Panc1 (cell line): ENCODE data around the gene PCDH15. TPM values are rescaled to one million over a fixed set of nuclear protein-coding genes. Genes with fewer than 3 reads are reported as not detected.

ENCODE experiments used
- ATAC-seq: fragments of 200-7000 bp; cut with Tn5 transposase; 2 replicates; pipeline ENCODE4 v1.9.1; 2020; ENCODE audit warnings: mild to moderate bottlenecking, moderate library complexity
- BruUV-seq: library from RNA; stranded (reverse); fragments of 400-500 nt; replicated peaks from 2 replicates; lab custom pipeline; 2021; lab: Mats Ljungman, UMichigan
- CTCF ChIA-PET: fragments of 300-600 bp; sonication (Branson Sonifier 250); formaldehyde crosslinking; loops from one replicate; lab custom pipeline; 2022; ENCODE audit warnings: antibody characterized with exemption; lab: Charles Lee
- POLR2A ChIA-PET: fragments of 300-600 bp; sonication (Branson Sonifier 250); formaldehyde crosslinking; loops from one replicate; lab custom pipeline; 2022; ENCODE audit warnings: antibody characterized with exemption; lab: Charles Lee
- DNase-seq: peaks from one replicate; pipeline ENCODE4 v3.0.0-alpha.2; 2010; ENCODE audit warnings: low read depth, low spot score
- H3K27ac ChIP-seq: 2 replicates; pipeline ENCODE4 v1.5.1; 2011; ENCODE audit warnings: mild to moderate bottlenecking, low read length, inconsistent platforms
- H3K27me3 ChIP-seq: fragments of 200-500 bp; sonication (Bioruptor generic); 2 replicates; pipeline ENCODE4 v1.6.0; 2014; ENCODE audit warnings: low read length, inconsistent platforms; ENCODE audit not compliant: control insufficient read depth, insufficient read depth
- H3K36me3 ChIP-seq: fragments of 200-500 bp; sonication (Bioruptor generic); 2 replicates; pipeline ENCODE4 v1.5.1; 2014; ENCODE audit warnings: inconsistent platforms, mild to moderate bottlenecking, low read length, moderate library complexity; ENCODE audit not compliant: control insufficient read depth, insufficient read depth
- H3K4me1 ChIP-seq: 2 replicates; pipeline ENCODE4 v1.5.1; 2011; ENCODE audit warnings: inconsistent platforms, mild to moderate bottlenecking, low read length, moderate library complexity; ENCODE audit not compliant: control insufficient read depth, insufficient read depth
- H3K4me3 ChIP-seq, 2 experiments: 2 replicates each; pipeline ENCODE4 v1.5.1; 2011 to 2012; ENCODE audit warnings: low read depth in 2 of 2, low read length in 2 of 2, mild to moderate bottlenecking in 2 of 2, inconsistent platforms in 1 of 2, moderate library complexity in 1 of 2
- H3K9me3 ChIP-seq: fragments of 200-500 bp; sonication (Bioruptor generic); 2 replicates; pipeline ENCODE4 v1.5.1; 2014; ENCODE audit warnings: low read depth, mild to moderate bottlenecking, inconsistent platforms, low read length, moderate library complexity; ENCODE audit not compliant: control insufficient read depth, insufficient read depth
- POLR2AphosphoS5 ChIP-seq: IDR thresholded peaks from 2 replicates; pipeline ENCODE4 v1.6.1; 2012; ENCODE audit warnings: mild to moderate bottlenecking, low read depth, low read length, moderate library complexity
- SIN3A ChIP-seq: IDR thresholded peaks from 2 replicates; pipeline ENCODE4 v1.6.1; 2012; ENCODE audit warnings: low read depth, mild to moderate bottlenecking, low read length, moderate library complexity, borderline replicate concordance; ENCODE audit not compliant: insufficient read depth
- TCF7L2 ChIP-seq: IDR thresholded peaks from 2 replicates; pipeline ENCODE4 v1.6.1; 2011; ENCODE audit warnings: mild to moderate bottlenecking, low read depth, low read length, inconsistent platforms
- in situ Hi-C: cut with HindIII; loops from 2 replicates; pipeline ENCODE4 v1.10.0; 2016; ENCODE audit warnings: low sequenced_read_pairs, low pct_unique_long_range_greater_than_20kb
- intact Hi-C: fragments of 100-400 bp; cut with micrococcal nuclease; formaldehyde crosslinking; loops from one replicate; pipeline ENCODE4 v1.10.0; 2022; ENCODE audit not compliant: unreplicated experiment
- total RNA-seq: library from RNA; stranded (reverse); gene quantifications from one replicate; pipeline ENCODE4 v1.2.1, GENCODE V29; 2021; ENCODE audit not compliant: unreplicated experiment
- TF ChIP-seq, protein P1 (sequence below): fragments of 450-650 bp; IDR thresholded peaks from 2 replicates; pipeline ENCODE4 v1.5.1; 2017; ENCODE audit warnings: mild to moderate bottlenecking
- TF ChIP-seq, protein P2 (sequence below), 2 experiments: IDR thresholded peaks; 2 replicates each; pipeline ENCODE4 v1.6.1; 2011 to 2012; ENCODE audit warnings: low read depth in 2 of 2, control low read depth in 1 of 2, low read length in 1 of 2, mild to moderate bottlenecking in 1 of 2, moderate library complexity in 1 of 2; ENCODE audit not compliant: insufficient read depth in 1 of 2

The PCDH15 gene
- total RNA-seq, 1 experiment from 2014 or later, result 0.18 TPM

DNA sequence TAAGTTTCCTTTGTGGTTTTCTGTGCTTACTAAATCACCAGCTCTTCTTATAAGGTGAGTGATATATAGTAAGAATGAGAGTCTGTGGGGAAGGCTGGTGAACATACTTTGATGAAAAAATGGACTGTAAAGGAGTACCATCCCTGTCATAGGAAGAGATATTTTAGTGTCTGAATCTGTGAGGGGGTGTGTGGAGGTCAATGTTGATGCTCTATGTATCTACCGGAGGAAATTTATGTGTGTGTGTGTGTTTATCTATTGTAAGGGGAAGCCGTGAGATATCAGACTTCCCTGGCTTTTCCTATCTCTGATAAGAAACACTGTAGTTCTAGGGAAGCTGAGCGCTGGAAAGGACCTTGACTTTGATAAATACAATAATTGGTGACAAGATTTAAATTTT lies 179.0 kb downstream of the PCDH15 start:
- no peaks in the 10 kb centered on the region for H3K4me1 ChIP-seq
- H3K4me3 ChIP-seq, result no peak overlapping the region
- in situ Hi-C loops, result no loop called here
- ChIA-PET POLR2A (no interaction called here), CTCF (no interaction called here)
- H3K27ac ChIP-seq, result no peak overlapping the region
- H3K27me3 ChIP-seq, result no peaks in the 10 kb centered on the region
- no peaks in the 10 kb centered on the region for H3K36me3 ChIP-seq
- no peaks in the 10 kb centered on the region for H3K9me3 ChIP-seq
- intact Hi-C loops, result no loop called here
- no peak for ATAC-seq
- TF ChIP-seq POLR2AphosphoS5, result no peak
- TF ChIP-seq TCF7L2, result no peak
- TF ChIP-seq, protein P1, sequence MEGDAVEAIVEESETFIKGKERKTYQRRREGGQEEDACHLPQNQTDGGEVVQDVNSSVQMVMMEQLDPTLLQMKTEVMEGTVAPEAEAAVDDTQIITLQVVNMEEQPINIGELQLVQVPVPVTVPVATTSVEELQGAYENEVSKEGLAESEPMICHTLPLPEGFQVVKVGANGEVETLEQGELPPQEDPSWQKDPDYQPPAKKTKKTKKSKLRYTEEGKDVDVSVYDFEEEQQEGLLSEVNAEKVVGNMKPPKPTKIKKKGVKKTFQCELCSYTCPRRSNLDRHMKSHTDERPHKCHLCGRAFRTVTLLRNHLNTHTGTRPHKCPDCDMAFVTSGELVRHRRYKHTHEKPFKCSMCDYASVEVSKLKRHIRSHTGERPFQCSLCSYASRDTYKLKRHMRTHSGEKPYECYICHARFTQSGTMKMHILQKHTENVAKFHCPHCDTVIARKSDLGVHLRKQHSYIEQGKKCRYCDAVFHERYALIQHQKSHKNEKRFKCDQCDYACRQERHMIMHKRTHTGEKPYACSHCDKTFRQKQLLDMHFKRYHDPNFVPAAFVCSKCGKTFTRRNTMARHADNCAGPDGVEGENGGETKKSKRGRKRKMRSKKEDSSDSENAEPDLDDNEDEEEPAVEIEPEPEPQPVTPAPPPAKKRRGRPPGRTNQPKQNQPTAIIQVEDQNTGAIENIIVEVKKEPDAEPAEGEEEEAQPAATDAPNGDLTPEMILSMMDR, result no peak
- TF ChIP-seq, protein P2, sequence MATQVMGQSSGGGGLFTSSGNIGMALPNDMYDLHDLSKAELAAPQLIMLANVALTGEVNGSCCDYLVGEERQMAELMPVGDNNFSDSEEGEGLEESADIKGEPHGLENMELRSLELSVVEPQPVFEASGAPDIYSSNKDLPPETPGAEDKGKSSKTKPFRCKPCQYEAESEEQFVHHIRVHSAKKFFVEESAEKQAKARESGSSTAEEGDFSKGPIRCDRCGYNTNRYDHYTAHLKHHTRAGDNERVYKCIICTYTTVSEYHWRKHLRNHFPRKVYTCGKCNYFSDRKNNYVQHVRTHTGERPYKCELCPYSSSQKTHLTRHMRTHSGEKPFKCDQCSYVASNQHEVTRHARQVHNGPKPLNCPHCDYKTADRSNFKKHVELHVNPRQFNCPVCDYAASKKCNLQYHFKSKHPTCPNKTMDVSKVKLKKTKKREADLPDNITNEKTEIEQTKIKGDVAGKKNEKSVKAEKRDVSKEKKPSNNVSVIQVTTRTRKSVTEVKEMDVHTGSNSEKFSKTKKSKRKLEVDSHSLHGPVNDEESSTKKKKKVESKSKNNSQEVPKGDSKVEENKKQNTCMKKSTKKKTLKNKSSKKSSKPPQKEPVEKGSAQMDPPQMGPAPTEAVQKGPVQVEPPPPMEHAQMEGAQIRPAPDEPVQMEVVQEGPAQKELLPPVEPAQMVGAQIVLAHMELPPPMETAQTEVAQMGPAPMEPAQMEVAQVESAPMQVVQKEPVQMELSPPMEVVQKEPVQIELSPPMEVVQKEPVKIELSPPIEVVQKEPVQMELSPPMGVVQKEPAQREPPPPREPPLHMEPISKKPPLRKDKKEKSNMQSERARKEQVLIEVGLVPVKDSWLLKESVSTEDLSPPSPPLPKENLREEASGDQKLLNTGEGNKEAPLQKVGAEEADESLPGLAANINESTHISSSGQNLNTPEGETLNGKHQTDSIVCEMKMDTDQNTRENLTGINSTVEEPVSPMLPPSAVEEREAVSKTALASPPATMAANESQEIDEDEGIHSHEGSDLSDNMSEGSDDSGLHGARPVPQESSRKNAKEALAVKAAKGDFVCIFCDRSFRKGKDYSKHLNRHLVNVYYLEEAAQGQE (IDR thresholded peaks at IDR 0.05; ENCODE audit: insufficient read depth in 1 of 2, low read depth in 2 of 2, low read length in 1 of 2), result no peak
- no peak for TF ChIP-seq SIN3A
- DNase-seq, result no peak
- BruUV-seq, result no TSS peak

DNA sequence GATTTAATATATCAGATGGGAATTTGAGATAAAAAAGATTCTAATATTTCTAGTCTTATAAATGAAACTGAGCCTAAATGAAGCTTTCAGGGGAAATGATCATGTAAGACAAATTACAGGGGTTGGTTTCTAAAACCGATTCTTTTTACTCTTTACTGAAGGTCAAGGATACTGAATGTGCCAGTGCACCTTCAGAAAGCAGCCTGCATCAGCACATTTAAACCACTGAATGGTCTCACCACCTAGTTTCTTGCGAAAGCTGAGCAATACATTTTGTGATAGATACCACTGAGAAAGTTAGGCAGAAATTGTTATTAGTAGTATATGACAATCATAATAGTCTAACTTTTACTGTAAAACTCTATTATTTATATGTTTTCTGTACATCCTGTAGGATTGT lies 180.7 kb downstream of the PCDH15 start:
- intact Hi-C loops, result no loop called here
- H3K36me3 ChIP-seq, result no peaks in the 10 kb centered on the region
- ChIA-PET POLR2A (no interaction called here), CTCF (no interaction called here)
- no peak overlapping the region for H3K4me3 ChIP-seq
- H3K27me3 ChIP-seq, result no peaks in the 10 kb centered on the region
- BruUV-seq, result no TSS peak
- DNase-seq (no peak), ATAC-seq (no peak)
- no peaks in the 10 kb centered on the region for H3K4me1 ChIP-seq
- in situ Hi-C loops, result no loop called here
- H3K27ac ChIP-seq, result no peak overlapping the region
- TF ChIP-seq SIN3A, result no peak
- TF ChIP-seq, protein P2 (IDR thresholded peaks at IDR 0.05; ENCODE audit: insufficient read depth in 1 of 2, low read depth in 2 of 2, low read length in 1 of 2), result no peak
- TF ChIP-seq POLR2AphosphoS5, result no peak
- TF ChIP-seq, protein P1, result no peak
- no peaks in the 10 kb centered on the region for H3K9me3 ChIP-seq
